Trophoblast cell (in vitro differentiated cells and primary cell): ENCODE measurements around the gene INA.

Source experiments
- DNase-seq, 2 donors: peaks; one replicate each; pipeline ENCODE4 v3.0.0-alpha.2; 2016
- H2AFZ ChIP-seq: 2 replicates; pipeline ENCODE4 v1.6.1; 2013; ENCODE audit warnings: low read length, moderate library complexity, mild to moderate bottlenecking; ENCODE audit not compliant: insufficient read depth, poor library complexity
- H2AK5ac ChIP-seq: 2 replicates; pipeline ENCODE4 v1.6.1; 2013; ENCODE audit warnings: mild to moderate bottlenecking, low read length
- H2BK120ac ChIP-seq: 2 replicates; pipeline ENCODE4 v1.6.1; 2013; ENCODE audit warnings: low read length, mild to moderate bottlenecking, moderate library complexity; ENCODE audit not compliant: insufficient read depth, poor library complexity
- H2BK12ac ChIP-seq: 2 replicates; pipeline ENCODE4 v1.6.1; 2013; ENCODE audit warnings: mild to moderate bottlenecking, low read length, moderate library complexity
- H2BK5ac ChIP-seq: 2 replicates; pipeline ENCODE4 v1.6.1; 2013; ENCODE audit warnings: low read length, low read depth, moderate library complexity, mild to moderate bottlenecking; ENCODE audit not compliant: poor library complexity
- H3K14ac ChIP-seq: 2 replicates; pipeline ENCODE4 v1.6.1; 2013; ENCODE audit warnings: mild to moderate bottlenecking, low read length
- H3K18ac ChIP-seq: 2 replicates; pipeline ENCODE4 v1.6.1; 2013; ENCODE audit warnings: mild to moderate bottlenecking, low read length
- H3K23ac ChIP-seq: 2 replicates; pipeline ENCODE4 v1.6.1; 2013; ENCODE audit warnings: low read length
- H3K27ac ChIP-seq: 2 replicates; pipeline ENCODE4 v1.5.1; 2013; ENCODE audit warnings: low read depth, mild to moderate bottlenecking, inconsistent platforms, low read length, moderate library complexity
- H3K27me3 ChIP-seq: 2 replicates; pipeline ENCODE4 v1.6.1; 2013; ENCODE audit warnings: inconsistent platforms, mild to moderate bottlenecking, low read length, moderate library complexity; ENCODE audit not compliant: insufficient read depth
- H3K36me3 ChIP-seq, 2 experiments: 1 replicate in 1 of 2; 2 replicates in 1 of 2; pipeline ENCODE4 v1.6.1; 2013; ENCODE audit warnings: low read length in 2 of 2, mild to moderate bottlenecking in 2 of 2, moderate library complexity in 1 of 2; ENCODE audit not compliant: insufficient read depth in 2 of 2, control insufficient read depth in 1 of 2
- H3K4ac ChIP-seq: 2 replicates; pipeline ENCODE4 v1.6.1; 2013; ENCODE audit warnings: low read depth, mild to moderate bottlenecking, low read length, moderate library complexity
- H3K4me1 ChIP-seq, 2 experiments: 1 replicate in 1 of 2; 2 replicates in 1 of 2; pipeline ENCODE4 v1.6.1; 2013; ENCODE audit warnings: low read length in 2 of 2, mild to moderate bottlenecking in 2 of 2, moderate library complexity in 1 of 2; ENCODE audit not compliant: insufficient read depth in 2 of 2, control insufficient read depth in 1 of 2
- H3K4me2 ChIP-seq: 2 replicates; pipeline ENCODE4 v1.6.1; 2013; ENCODE audit warnings: inconsistent platforms, mild to moderate bottlenecking, low read length, moderate library complexity
- H3K4me3 ChIP-seq: 2 replicates; pipeline ENCODE4 v1.5.1; 2013; ENCODE audit warnings: mild to moderate bottlenecking, low read depth, low read length, inconsistent platforms
- H3K79me1 ChIP-seq: one replicate; pipeline ENCODE4 v1.6.1; 2013; ENCODE audit warnings: low read length
- H3K79me2 ChIP-seq: 2 replicates; pipeline ENCODE4 v1.6.1; 2013; ENCODE audit warnings: low read length, mild to moderate bottlenecking; ENCODE audit not compliant: control insufficient read depth, insufficient read depth, poor library complexity
- H3K9ac ChIP-seq: 2 replicates; pipeline ENCODE4 v1.6.1; 2013; ENCODE audit warnings: mild to moderate bottlenecking, low read length
- H3K9me3 ChIP-seq: 2 replicates; pipeline ENCODE4 v1.6.1; 2013; ENCODE audit warnings: low read depth, mild to moderate bottlenecking, control low read depth, inconsistent platforms, low read length; ENCODE audit not compliant: insufficient read depth
- H4K12ac ChIP-seq: 2 replicates; pipeline ENCODE4 v1.6.1; 2013; ENCODE audit warnings: low read depth, mild to moderate bottlenecking, low read length, moderate library complexity
- H4K8ac ChIP-seq: 2 replicates; pipeline ENCODE4 v1.6.1; 2013; ENCODE audit warnings: low read depth, mild to moderate bottlenecking, low read length, moderate library complexity
- H4K91ac ChIP-seq: one replicate; pipeline ENCODE4 v1.6.1; 2013; ENCODE audit warnings: low read depth, mild to moderate bottlenecking, low read length, moderate library complexity
- WGBS: extraction: QIAGEN DNeasy Blood & Tissue Kit; methylation state at CpG from one replicate; pipeline ENCODE4 v1.1.7; 2013; ENCODE audit warnings: missing lambda C conversion rate; ENCODE audit not compliant: insufficient read length, insufficient coverage; ENCODE audit errors: extremely low coverage; 5-methylcytosine and 5-hydroxymethylcytosine counted together

INA gene

GRCh38 chr10:103276251-103276895 lies 565 bp upstream of the INA start:
- Histone ChIP-seq H3K23ac (no peak overlapping the region), H3K27me3 (peaks cover 30% of the 10 kb centered on the region), H2BK12ac (no peak overlapping the region), H4K8ac (no peak overlapping the region), H2BK120ac (no peak overlapping the region), H3K4ac (no peak overlapping the region), H3K18ac (no peak overlapping the region), H4K91ac (no peak overlapping the region), H2AFZ (no peak overlapping the region), H3K14ac (no peak overlapping the region), H2AK5ac (no peak overlapping the region), H3K9ac (no peak overlapping the region), H3K79me1 (no peaks in the 10 kb centered on the region), H3K4me2 (peak overlapping the region; percentile 74), H2BK5ac (no peak overlapping the region), H3K36me3 (no peaks in the 10 kb centered on the region), H4K12ac (no peak overlapping the region), H3K27ac (no peak overlapping the region), H3K4me3 (peak overlapping the region; percentile 33), H3K4me1 (peaks cover 9 to 21% of the 10 kb centered on the region in 2 experiments), H3K79me2 (no peaks in the 10 kb centered on the region), H3K9me3 (peaks cover 9% of the 10 kb centered on the region)
- no peak for DNase-seq
- no CpG with 5 or more reads among the region's 21 CpGs for WGBS

DNA sequence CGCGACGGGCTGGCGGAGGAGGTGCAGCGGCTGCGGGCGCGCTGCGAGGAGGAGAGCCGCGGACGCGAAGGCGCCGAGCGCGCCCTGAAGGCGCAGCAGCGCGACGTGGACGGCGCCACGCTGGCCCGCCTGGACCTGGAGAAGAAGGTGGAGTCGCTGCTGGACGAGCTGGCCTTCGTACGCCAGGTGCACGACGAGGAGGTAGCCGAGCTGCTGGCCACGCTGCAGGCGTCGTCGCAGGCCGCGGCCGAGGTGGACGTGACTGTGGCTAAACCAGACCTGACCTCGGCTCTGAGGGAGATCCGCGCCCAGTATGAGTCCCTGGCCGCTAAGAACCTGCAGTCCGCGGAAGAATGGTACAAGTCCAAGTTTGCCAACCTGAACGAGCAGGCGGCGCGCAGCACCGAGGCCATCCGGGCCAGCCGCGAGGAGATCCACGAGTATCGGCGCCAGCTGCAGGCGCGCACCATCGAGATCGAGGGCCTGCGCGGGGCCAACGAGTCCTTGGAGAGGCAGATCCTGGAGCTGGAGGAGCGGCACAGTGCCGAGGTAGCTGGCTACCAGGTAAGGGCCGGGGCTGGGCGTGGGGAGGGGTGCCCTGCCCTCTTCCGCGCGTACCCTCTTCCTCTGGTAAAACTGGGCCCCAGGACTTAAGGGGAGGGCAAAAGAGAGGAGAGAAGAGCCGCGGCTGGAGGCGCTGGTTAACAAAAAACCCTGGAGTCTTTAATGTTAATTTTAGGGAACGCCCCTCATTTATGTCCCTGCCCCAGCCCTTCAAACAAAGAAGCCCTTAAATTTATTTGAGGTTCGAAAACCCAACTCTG lies 987 bp downstream of the INA start:
- Histone ChIP-seq H3K79me1 (no peaks in the 10 kb centered on the region), H3K14ac (no peak overlapping the region), H3K4me3 (peak overlapping the region; percentile 33), H2BK5ac (no peak overlapping the region), H3K23ac (no peak overlapping the region), H3K4me2 (peak overlapping the region; percentile 74), H3K79me2 (no peaks in the 10 kb centered on the region), H3K9me3 (peaks cover 9% of the 10 kb centered on the region), H2BK120ac (no peak overlapping the region), H3K27ac (no peak overlapping the region), H4K91ac (no peak overlapping the region), H2BK12ac (no peak overlapping the region), H4K12ac (no peak overlapping the region), H3K4me1 (peaks cover 9 to 24% of the 10 kb centered on the region in 2 experiments), H3K4ac (no peak overlapping the region), H3K9ac (no peak overlapping the region), H2AK5ac (no peak overlapping the region), H3K27me3 (peaks cover 30% of the 10 kb centered on the region), H3K36me3 (no peaks in the 10 kb centered on the region), H2AFZ (no peak overlapping the region), H4K8ac (no peak overlapping the region), H3K18ac (no peak overlapping the region)
- no CpG with 5 or more reads among the region's 76 CpGs for WGBS
- no peak for DNase-seq

GRCh38 chr10:103278537-103278823 lies 1.5 kb downstream of the INA start:
- no peak overlapping the region for H3K18ac ChIP-seq
- no peaks in the 10 kb centered on the region for H3K79me1 ChIP-seq

GRCh38 chr10:103278862-103279298 lies 1.9 kb downstream of the INA start:
- Histone ChIP-seq H4K12ac (no peak overlapping the region), H3K27me3 (peaks cover 30% of the 10 kb centered on the region), H3K79me1 (no peaks in the 10 kb centered on the region), H3K9me3 (peaks cover 9% of the 10 kb centered on the region), H3K36me3 (no peaks in the 10 kb centered on the region), H2BK5ac (no peak overlapping the region), H2BK12ac (no peak overlapping the region), H3K4me1 (peaks cover 7 to 19% of the 10 kb centered on the region in 2 experiments), H3K14ac (no peak overlapping the region), H2AK5ac (no peak overlapping the region), H3K4ac (no peak overlapping the region), H3K4me3 (no peak overlapping the region), H3K27ac (no peak overlapping the region), H3K79me2 (no peaks in the 10 kb centered on the region), H3K4me2 (no peak overlapping the region), H3K18ac (no peak overlapping the region), H2BK120ac (no peak overlapping the region), H4K91ac (no peak overlapping the region), H4K8ac (no peak overlapping the region), H3K23ac (no peak overlapping the region), H2AFZ (no peak overlapping the region), H3K9ac (no peak overlapping the region)
- DNase-seq, result peak; percentile 31 to 73
- no CpG with 5 or more reads among the region's 11 CpGs for WGBS

More at GRCh38 chr10:103278537-103278823, 1.5 kb downstream of the INA start:
- Histone ChIP-seq H3K4ac (no peak overlapping the region), H4K12ac (no peak overlapping the region), H3K36me3 (no peaks in the 10 kb centered on the region), H3K27ac (no peak overlapping the region), H3K27me3 (peaks cover 30% of the 10 kb centered on the region), H2AFZ (no peak overlapping the region), H3K4me1 (peaks cover 7 to 20% of the 10 kb centered on the region in 2 experiments), H3K23ac (no peak overlapping the region), H3K4me3 (no peak overlapping the region), H4K8ac (no peak overlapping the region), H3K79me2 (no peaks in the 10 kb centered on the region), H3K9me3 (peaks cover 9% of the 10 kb centered on the region), H3K4me2 (no peak overlapping the region), H2BK12ac (no peak overlapping the region), H4K91ac (no peak overlapping the region), H3K9ac (no peak overlapping the region), H2AK5ac (no peak overlapping the region), H2BK5ac (no peak overlapping the region), H3K14ac (no peak overlapping the region), H2BK120ac (no peak overlapping the region)
- DNase-seq, result no peak
- WGBS, result no CpG with 5 or more reads among the region's 12 CpGs
